GM12878 (cell line): ENCODE measurements around the gene DOCK7. TPM values are rescaled to one million over a fixed set of nuclear protein-coding genes. Genes with fewer than 3 reads are reported as not detected.

ENCODE experiments used
- ATAC-seq: fragments of 200-7000 bp; cut with Tn5 transposase; 3 replicates; pipeline ENCODE4 v1.9.1; 2020; ENCODE audit warnings: mild to moderate bottlenecking, moderate library complexity
- BruUV-seq: library from RNA; stranded (reverse); fragments of 400-500 nt; replicated peaks from 2 replicates; lab custom pipeline; 2021; lab: Mats Ljungman, UMichigan
- CTCF ChIA-PET: fragments of 300-600 bp; sonication (Branson Sonifier 250); formaldehyde crosslinking; extraction: SDS; loops from one replicate; lab custom pipeline; 2021; ENCODE audit warnings: inconsistent platforms; lab: Yijun Ruan, JAX
- POLR2A ChIA-PET: fragments of 350-600 bp; formaldehyde crosslinking; extraction: SDS; loops from one replicate; lab custom pipeline; 2021; ENCODE audit warnings: inconsistent platforms; lab: Charles Lee
- RAD21 ChIA-PET: fragments of 300-600 bp; sonication (Branson Sonifier 250); formaldehyde crosslinking; loops from one replicate; lab custom pipeline; 2023; ENCODE audit warnings: antibody characterized with exemption; ENCODE audit not compliant: unreplicated experiment; lab: Charles Lee
- SMC1A ChIA-PET: fragments of 300-600 bp; sonication (Branson Sonifier 250); formaldehyde crosslinking; loops from one replicate; lab custom pipeline; 2023; ENCODE audit not compliant: unreplicated experiment, uncharacterized antibody; lab: Charles Lee
- DNase-seq: peaks from one replicate; pipeline ENCODE4 v3.0.0-alpha.2; 2011; ENCODE audit warnings: low read depth, low spot score
- FAIRE-seq: peaks from 3 replicates; lab custom pipeline; 2011; peaks lifted over from hg19 to GRCh38; lab: Jason Lieb, UNC
- H2AFZ ChIP-seq: 2 replicates; pipeline ENCODE4 v1.6.0; 2011; ENCODE audit warnings: low read depth, low read length, control low read depth; ENCODE audit not compliant: control insufficient read depth
- H3K27ac ChIP-seq: 2 replicates; pipeline ENCODE4 v1.5.1; 2011; ENCODE audit warnings: control low read depth; ENCODE audit not compliant: control insufficient read depth, insufficient read depth
- H3K27me3 ChIP-seq, 2 experiments: replicated peaks in 1 of 2; 2 replicates each; pipeline versions ENCODE4 v1.6.0 to v1.6.1; 2011; ENCODE audit warnings: low read length in 1 of 2; ENCODE audit not compliant: control insufficient read depth in 2 of 2, insufficient read depth in 2 of 2
- H3K36me3 ChIP-seq, 2 experiments: 2 replicates each; pipeline ENCODE4 v1.5.1; 2011; ENCODE audit warnings: low read length in 1 of 2; ENCODE audit not compliant: control insufficient read depth in 2 of 2, insufficient read depth in 2 of 2
- H3K4me1 ChIP-seq: 2 replicates; pipeline ENCODE4 v1.6.1; 2011; ENCODE audit warnings: mild to moderate bottlenecking, low read length, moderate library complexity, mixed read lengths; ENCODE audit not compliant: control insufficient read depth, insufficient read depth
- H3K4me2 ChIP-seq: 2 replicates; pipeline ENCODE4 v1.6.0; 2011; ENCODE audit warnings: control low read depth; ENCODE audit not compliant: control insufficient read depth, insufficient read depth
- H3K4me3 ChIP-seq: fragments of 200-600 bp; sonication (generic); 2 replicates; pipeline ENCODE4 v1.5.1; 2016
- H3K79me2 ChIP-seq: 2 replicates; pipeline ENCODE4 v1.6.0; 2011; ENCODE audit warnings: low read length; ENCODE audit not compliant: control insufficient read depth, insufficient read depth
- H3K9ac ChIP-seq: 2 replicates; pipeline ENCODE4 v1.8.0; 2011; ENCODE audit warnings: low read length, control low read depth, mixed read lengths; ENCODE audit not compliant: control insufficient read depth, insufficient read depth
- H3K9me3 ChIP-seq: replicated peaks from 3 replicates; pipeline ENCODE4 v1.5.1; 2011; ENCODE audit warnings: mild to moderate bottlenecking, low read length; ENCODE audit not compliant: control insufficient read depth, insufficient read depth
- H4K20me1 ChIP-seq: 2 replicates; pipeline ENCODE4 v1.6.0; 2011; ENCODE audit not compliant: control insufficient read depth, insufficient read depth
- CHD2 ChIP-seq: IDR thresholded peaks from 2 replicates; pipeline ENCODE4 v1.6.1; 2011; ENCODE audit warnings: low read depth, low read length, improper control_type of control experiment, borderline replicate concordance
- FOXM1 ChIP-seq: IDR thresholded peaks from 2 replicates; pipeline ENCODE4 v1.6.1; 2012; ENCODE audit warnings: low read depth, mild to moderate bottlenecking, inconsistent platforms, low read length, moderate library complexity
- MYB ChIP-seq: fragments of 150-350 bp; IDR thresholded peaks from 2 replicates; pipeline ENCODE4 v1.6.1; 2014; ENCODE audit warnings: mild to moderate bottlenecking, low read depth, low read length, borderline replicate concordance
- NFYB ChIP-seq: IDR thresholded peaks from 2 replicates; pipeline ENCODE4 v1.6.1; 2011; ENCODE audit warnings: low read depth, mild to moderate bottlenecking, low read length, improper control_type of control experiment, moderate library complexity; ENCODE audit not compliant: insufficient read depth
- PBX3 ChIP-seq: IDR thresholded peaks from 2 replicates; pipeline ENCODE4 v1.6.1; 2011; ENCODE audit warnings: mild to moderate bottlenecking, low read depth, low read length, moderate library complexity; ENCODE audit not compliant: insufficient replicate concordance
- RFX5 ChIP-seq: IDR thresholded peaks from 2 replicates; pipeline ENCODE4 v1.6.1; 2011; ENCODE audit warnings: low read depth, low read length, improper control_type of control experiment
- USF1 ChIP-seq: IDR thresholded peaks from 2 replicates; pipeline ENCODE4 v1.6.1; 2011; ENCODE audit warnings: borderline replicate concordance, low read depth, mild to moderate bottlenecking, moderate library complexity, mixed read lengths, low read length; ENCODE audit not compliant: insufficient read depth; ENCODE audit errors: extremely low read length
- WGBS: methylation state at CpG from one replicate; pipeline ENCODE4 v1.1.6; 2016; ENCODE audit warnings: low lambda C conversion rate; ENCODE audit not compliant: insufficient replicate concordance, insufficient coverage; ENCODE audit errors: missing lambda C conversion rate; 5-methylcytosine and 5-hydroxymethylcytosine counted together
- in situ Hi-C: fragments of 300-500 bp; cut with MboI; formaldehyde crosslinking; loops from 9 replicates; pipeline ENCODE4 v1.14.3; 2018; ENCODE audit warnings: mixed read lengths
- intact Hi-C: fragments of 100-400 bp; cut with micrococcal nuclease; formaldehyde crosslinking; loops from one replicate; pipeline ENCODE4 v1.14.2; 2022; ENCODE audit not compliant: unreplicated experiment
- polyA plus RNA-seq, 11 experiments: library from polyadenylated mRNA; depleted of rRNA in 4 of 11; unstranded in 6 of 11; stranded (reverse) in 5 of 11; fragments of >200 nt; fragmentation: Nextera tagmentation in 4 of 11; fragmentation: Illumina TruSeq in 1 of 11; extraction: Ambion mirVana in 4 of 11; extraction: Trizol in 1 of 11; gene quantifications; 1 replicate in 1 of 11; 2 replicates in 10 of 11; pipeline versions ENCODE4 v1.2.1 to v1.2.3, GENCODE V29; 2011 to 2016; ENCODE audit warnings: inconsistent platforms in 2 of 11, missing spikeins in 2 of 11, low read depth in 1 of 11
- total RNA-seq, 4 experiments: library from RNA; depleted of rRNA in 3 of 4; stranded (reverse); fragments of >200 nt in 3 of 4; fragmentation: Illumina TruSeq in 1 of 4; extraction: Trizol in 1 of 4; gene quantifications; 2 replicates each; pipeline versions ENCODE4 v1.2.1 to v1.2.3, GENCODE V29; 2013 to 2021

DOCK7 gene
- total and polyA plus RNA-seq, 10 of the 15 experiments (the other 5 are each of a cell fraction or from before 2014, with no cell fraction given): 4.8 to 34.6 (median 26.9) TPM

GRCh38 chr1:62621907-62622306 is 66.3 kb downstream of the DOCK7 start (continued):
- TF ChIP-seq PBX3: peak; percentile 20
- no peak for TF ChIP-seq USF1

GRCh38 chr1:62613890-62614289 is 74.3 kb downstream of the DOCK7 start:
- no peak for FAIRE-seq
- DNase-seq: no peak
- RAD21 ChIA-PET: interaction anchor here (1.0 to 2.5 kb wide), 9 partner anchors 9 to 132 kb away, joined by 3 to 31 read pairs (median 5); partner anchors contain the start of gene DOCK7

More at GRCh38 chr1:62613890-62614289, 74.3 kb downstream of the DOCK7 start:
- Histone ChIP-seq H3K79me2 (no peaks in the 10 kb centered on the region), H3K4me2 (peak overlapping the region; percentile 42; the same call in 1 of the 2 replicates), H3K9me3 (no peaks in the 10 kb centered on the region; the same call in 1 of the 3 replicates), H3K27ac (peak overlapping the region; percentile 66; the same call in 1 of the 2 replicates), H3K27me3 (no peaks in the 10 kb centered on the region), H2AFZ (no peak overlapping the region), H3K4me1 (peaks cover 11% of the 10 kb centered on the region), H3K36me3 (peaks cover 0 to 6% of the 10 kb centered on the region in 2 experiments; a peak in 1 of 4 replicates), H3K4me3 (no peak overlapping the region), H4K20me1 (no peaks in the 10 kb centered on the region), H3K9ac (no peak overlapping the region)
- in situ Hi-C loops (no loop called here), intact Hi-C loops (loop anchor here (10.0 kb wide), 1 partner anchor 131 kb away; no protein-coding TSS in a partner anchor)
- CTCF ChIA-PET: interaction anchor here (0.9 to 3.2 kb wide), 6 partner anchors 10 to 132 kb away, joined by 3 to 27 read pairs (median 3); no protein-coding TSS in a partner anchor
- SMC1A ChIA-PET: interaction anchor here (0.6 to 3.2 kb wide), 15 partner anchors 10 to 110 kb away, joined by 3 to 50 read pairs (median 4); partner anchors contain the start of gene ANGPTL3
- no TSS peak for BruUV-seq
- POLR2A ChIA-PET: interaction anchor here (0.7 to 2.0 kb wide), 3 partner anchors 9 to 17 kb away, joined by 3 to 10 read pairs (median 3); no protein-coding TSS in a partner anchor
- ATAC-seq: peak; percentile 12
- 50% methylated on average over 1 of the region's 1 CpG for WGBS
- no peak for TF ChIP-seq NFYB
- no peak for TF ChIP-seq CHD2
- TF ChIP-seq MYB: no peak
- no peak for TF ChIP-seq FOXM1
- TF ChIP-seq RFX5: no peak
